Esophagus mucosa (tissue), 1 donor: ENCODE results near the gene SPOCK2. TPM values are rescaled to one million over a fixed set of nuclear protein-coding genes. Genes with fewer than 3 reads are reported as not detected.
"Not testable (repeated sequence)": the region's sequence is repeated elsewhere in the genome, so short reads cannot be mapped to it uniquely, and the experiment has no call there.

Source experiments
- ATAC-seq: fragments of 200-7000 bp; cut with Tn5 transposase; one replicate; pipeline ENCODE4 v1.9.1; 2020
- total RNA-seq: library from RNA; stranded (reverse); gene quantifications from one replicate; pipeline ENCODE4 v1.2.4, GENCODE V29; 2023
- donor health status: DM: yes; HTN: yes; CAD: no.

SPOCK2 gene
- total RNA-seq, result 1.5 TPM

GRCh38 chr10:72087969-72088888 is at the start of gene SPOCK2:
TSS of gene SPOCK2 (minus strand) at chr10:72088551. CDS start at chr10:72088328, 223 bp downstream.
- peak; percentile 22 for ATAC-seq

GRCh38 chr10:72137583-72137982 is 49.2 kb upstream of the SPOCK2 start:
- no peak for ATAC-seq

- not testable (repeated sequence) for ATAC-seq
Measured at GRCh38 chr10:72136225-72136624, 47.9 kb upstream of the SPOCK2 start.

GRCh38 chr10:72134785-72135767 is 46.7 kb upstream of the SPOCK2 start:
- ATAC-seq, result no peak

GRCh38 chr10:72133517-72133916 is 45.2 kb upstream of the SPOCK2 start:
- no peak for ATAC-seq

GRCh38 chr10:72132854-72133253 is 44.5 kb upstream of the SPOCK2 start:
- ATAC-seq, result no peak

- ATAC-seq, result no peak
Measured at GRCh38 chr10:72127571-72127970, 39.2 kb upstream of the SPOCK2 start.

- ATAC-seq, result no peak
Measured at GRCh38 chr10:72126872-72127232, 38.5 kb upstream of the SPOCK2 start.

GRCh38 chr10:72126184-72126871 is 38.0 kb upstream of the SPOCK2 start:
- ATAC-seq, result no peak

- ATAC-seq, result no peak
Measured at GRCh38 chr10:72124989-72125388, 36.6 kb upstream of the SPOCK2 start.

GRCh38 chr10:72124381-72124780 is 36.0 kb upstream of the SPOCK2 start:
- ATAC-seq, result no peak

- ATAC-seq, result no peak
Measured at GRCh38 chr10:72123616-72124015, 35.3 kb upstream of the SPOCK2 start.

- peak; percentile 52 for ATAC-seq
Measured at GRCh38 chr10:72122221-72122620, 33.9 kb upstream of the SPOCK2 start.

- no peak for ATAC-seq
Measured at GRCh38 chr10:72121389-72121788, 33.0 kb upstream of the SPOCK2 start.

GRCh38 chr10:72116372-72116771 is 28.0 kb upstream of the SPOCK2 start:
- no peak for ATAC-seq

- no peak for ATAC-seq
Measured at GRCh38 chr10:72114706-72115450, 26.5 kb upstream of the SPOCK2 start.

- ATAC-seq, result no peak
Measured at GRCh38 chr10:72110673-72111401, 22.5 kb upstream of the SPOCK2 start.

- ATAC-seq, result no peak
Measured at GRCh38 chr10:72109636-72110157, 21.3 kb upstream of the SPOCK2 start.

GRCh38 chr10:72108830-72109635 is 20.7 kb upstream of the SPOCK2 start:
- no peak for ATAC-seq

GRCh38 chr10:72108004-72108370 is 19.6 kb upstream of the SPOCK2 start:
- not testable (repeated sequence) for ATAC-seq
